IPS-NIHi7 (cell line): Measurements from ENCODE around the gene COMP.
A peak's percentile ranks its signal among the peaks of the same experiment; 100 is the strongest.

ENCODE experiments used
- DNase-seq: peaks from one replicate; pipeline ENCODE4 v3.0.0; 2012; ENCODE audit warnings: mixed read lengths; ENCODE audit errors: extremely low spot score

Gene COMP

DNA sequence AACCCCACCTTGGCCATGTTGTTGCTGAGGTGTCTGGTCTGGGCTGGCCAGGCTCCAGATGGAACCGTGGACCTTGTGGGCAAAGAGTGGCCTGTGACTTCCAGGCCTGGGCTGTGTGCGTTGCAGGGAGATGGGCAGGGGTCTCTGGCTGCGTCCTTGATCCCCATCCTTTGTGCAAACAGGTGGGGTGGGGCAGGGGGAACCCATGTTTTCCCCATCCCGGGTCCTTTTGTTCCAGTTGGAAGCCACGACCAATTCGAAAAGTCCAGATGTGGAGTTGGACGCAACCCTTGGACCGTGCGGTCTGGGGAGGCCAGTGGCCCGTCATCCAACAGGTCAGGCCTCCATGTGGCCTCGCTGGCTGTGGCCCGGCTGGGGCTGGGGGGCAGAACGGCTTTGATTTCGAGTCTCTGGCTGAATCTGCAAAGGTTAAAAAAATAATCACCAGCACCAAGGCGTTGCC lies 13.1 kb upstream of the COMP start:
- no peak for DNase-seq

DNA sequence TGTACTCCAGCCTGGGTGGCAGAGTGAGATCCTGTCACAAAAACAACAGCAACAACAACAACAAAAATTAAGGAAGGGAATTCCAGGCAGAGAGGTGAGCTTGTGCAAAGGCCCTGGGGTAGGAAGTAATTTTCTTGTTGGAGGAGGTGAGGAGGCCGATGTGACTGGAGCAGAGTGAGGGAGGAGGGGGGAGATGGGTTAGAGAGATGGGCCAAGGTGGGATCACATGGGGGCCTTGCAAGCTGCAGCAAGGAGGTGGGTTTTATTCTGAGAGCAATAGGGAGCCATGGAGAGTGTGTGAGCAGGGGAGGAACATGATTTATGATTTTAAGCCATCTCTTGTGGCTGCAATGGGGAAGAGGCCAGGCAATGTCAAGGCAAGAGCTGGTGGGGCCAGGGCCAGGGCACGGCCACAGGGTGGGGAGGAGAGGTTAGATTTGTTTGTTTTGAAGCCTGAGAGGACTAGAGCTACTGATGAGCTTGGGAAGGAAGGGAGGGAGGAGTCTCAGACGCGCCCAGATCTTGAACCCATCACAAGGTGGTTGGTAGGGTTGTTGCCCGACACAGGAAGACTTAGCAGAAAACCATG lies 12.5 kb upstream of the COMP start:
- no peak for DNase-seq

DNA sequence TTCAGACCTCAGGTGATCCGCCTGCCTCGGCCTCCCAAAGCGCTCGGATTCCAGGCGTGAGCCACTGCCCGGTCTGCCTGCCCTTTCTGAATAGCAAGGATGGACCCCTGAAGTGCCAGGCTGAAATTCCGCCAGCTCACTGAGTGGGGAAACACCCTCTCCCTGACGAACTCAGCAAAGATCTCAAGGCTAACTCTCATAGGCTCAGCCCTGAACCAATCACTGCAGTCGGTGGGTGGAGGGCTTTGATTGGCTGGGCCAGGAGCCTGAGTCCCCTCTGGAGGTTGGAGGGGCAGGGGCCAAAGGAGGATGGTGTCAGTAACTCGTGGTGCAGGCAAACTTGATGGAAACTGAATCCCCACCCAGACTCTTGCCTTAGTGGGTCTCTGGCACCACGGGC lies 11.2 kb upstream of the COMP start:
- peak; percentile 80 for DNase-seq

DNA sequence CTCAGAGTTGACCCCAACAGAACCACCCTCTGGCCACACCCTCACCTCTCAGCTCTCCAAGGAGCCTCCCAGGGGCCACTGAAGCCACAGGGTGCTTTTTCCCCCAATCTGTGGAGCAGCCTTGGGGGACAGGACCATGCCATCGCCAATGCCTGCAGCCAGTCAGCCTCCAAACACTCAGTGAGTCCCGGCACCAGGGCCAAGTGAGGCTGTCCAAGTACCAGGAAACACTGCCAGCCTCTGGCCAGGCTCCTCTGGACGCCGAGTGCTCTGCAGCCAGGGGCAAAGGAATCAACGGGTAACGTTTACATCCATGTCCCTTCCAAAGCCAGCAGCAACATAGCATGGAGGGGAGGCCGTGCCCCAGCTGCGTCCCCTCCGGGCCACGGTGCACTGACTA lies 9.5 kb upstream of the COMP start:
- DNase-seq = no peak

DNA sequence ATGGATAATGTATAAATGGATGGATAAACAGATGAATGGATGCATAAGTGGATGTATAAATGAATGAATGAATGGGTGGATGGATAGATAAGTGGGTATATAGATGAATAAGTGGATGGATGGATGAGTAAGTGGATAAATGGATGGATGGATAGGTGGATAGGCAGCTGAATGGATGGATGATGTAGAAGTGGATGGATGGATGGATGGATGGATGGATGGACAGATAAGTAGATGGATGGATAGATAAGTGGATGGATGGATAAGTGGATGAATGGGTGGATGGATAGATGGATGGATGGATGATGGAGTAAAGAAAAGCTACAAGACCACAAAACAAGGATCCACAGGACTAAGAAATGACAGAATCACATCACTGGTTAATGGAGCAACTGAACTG lies 9.0 kb upstream of the COMP start:
- no peak for DNase-seq

DNA sequence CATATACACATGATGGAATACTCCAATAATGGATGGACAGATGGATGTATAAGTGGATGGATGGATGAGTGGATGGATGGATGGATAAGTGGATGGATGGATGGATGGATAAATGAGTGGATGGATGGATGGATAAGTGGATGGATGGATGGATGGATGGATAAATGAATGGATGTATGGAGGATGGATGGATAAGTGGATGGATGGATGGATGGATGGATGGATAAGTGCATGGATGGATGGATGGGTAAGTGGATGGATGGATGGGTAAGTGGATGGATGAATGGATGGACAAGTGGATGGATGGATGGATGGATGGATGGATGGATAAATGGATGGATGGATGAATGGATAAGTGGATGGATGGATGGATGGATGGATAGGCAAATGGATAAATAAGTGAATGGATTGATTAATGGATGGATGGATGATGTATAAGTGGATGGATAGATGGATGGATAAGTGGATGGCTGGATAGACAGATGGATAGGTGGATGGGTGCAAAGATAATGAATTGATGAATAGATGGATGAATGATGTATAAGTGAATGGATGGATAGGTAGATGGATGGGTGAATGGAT lies 8.4 kb upstream of the COMP start:
- DNase-seq = no peak

DNA sequence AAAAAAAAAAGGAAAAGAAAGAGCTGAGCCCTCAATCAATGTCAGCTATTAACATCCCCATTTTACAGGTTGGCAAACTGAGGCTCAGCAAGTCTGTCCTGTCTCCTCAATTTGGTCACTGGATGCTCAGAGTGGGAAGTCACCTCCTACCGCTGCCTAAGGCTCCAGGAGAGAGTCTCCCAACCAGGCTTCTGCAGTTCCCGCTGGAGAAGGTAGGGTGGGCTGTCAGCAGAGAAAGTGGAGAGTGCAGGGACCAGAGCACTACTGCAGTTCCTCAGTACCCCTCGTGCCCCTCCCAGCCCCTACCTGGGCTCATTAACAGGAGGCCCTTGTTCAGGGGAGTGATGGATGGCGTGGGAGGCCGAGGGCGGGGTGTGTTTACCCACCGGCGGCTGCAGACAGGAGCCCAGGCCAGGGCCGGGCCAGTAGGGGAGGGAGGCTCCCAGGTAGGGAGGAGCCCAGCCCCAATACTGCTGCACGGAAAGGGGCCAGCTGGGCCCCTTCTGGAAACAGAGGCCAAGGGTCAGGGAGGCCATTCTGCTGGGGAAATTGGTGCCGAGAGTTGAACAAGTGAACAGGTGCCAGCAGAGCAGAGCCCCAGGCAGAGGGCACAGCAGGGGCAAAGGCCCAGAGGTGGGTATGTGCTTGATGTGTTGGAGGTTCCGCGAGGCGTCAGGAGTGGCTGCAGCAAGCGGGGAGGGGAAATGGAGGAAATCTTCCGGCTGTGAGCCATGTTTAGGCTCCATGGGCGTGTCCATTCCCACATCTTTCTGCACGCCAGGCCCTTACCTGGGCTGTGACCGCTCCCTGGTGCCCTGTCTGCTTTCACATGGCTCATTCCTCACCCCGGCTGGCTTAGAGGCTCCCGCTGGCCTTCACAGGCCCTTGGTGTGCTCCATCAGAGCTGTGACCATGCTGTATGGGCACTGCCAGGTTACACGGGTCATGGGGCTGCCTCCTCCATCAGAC lies 7.6 kb upstream of the COMP start:
- DNase-seq = peak; percentile 57

DNA sequence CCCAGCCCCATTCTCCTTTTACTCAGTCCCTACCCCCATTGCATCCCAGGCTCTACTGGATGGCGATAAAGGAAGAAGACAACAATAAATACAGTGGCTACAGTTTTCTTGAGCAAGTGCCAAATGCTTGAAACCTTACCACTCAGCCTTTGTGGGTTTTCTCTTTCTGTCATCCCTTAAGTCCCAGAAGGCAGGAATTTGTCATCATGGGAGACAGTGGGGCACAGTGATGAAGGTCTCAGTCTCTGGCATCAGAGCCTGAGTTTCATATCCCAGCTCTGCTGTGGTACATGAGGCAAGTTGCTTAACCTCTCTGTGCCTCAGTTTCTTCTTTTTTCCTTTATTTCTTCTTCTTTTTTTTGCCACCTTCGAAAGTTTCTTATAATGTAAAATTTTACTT lies 5.1 kb upstream of the COMP start:
- DNase-seq = no peak

DNA sequence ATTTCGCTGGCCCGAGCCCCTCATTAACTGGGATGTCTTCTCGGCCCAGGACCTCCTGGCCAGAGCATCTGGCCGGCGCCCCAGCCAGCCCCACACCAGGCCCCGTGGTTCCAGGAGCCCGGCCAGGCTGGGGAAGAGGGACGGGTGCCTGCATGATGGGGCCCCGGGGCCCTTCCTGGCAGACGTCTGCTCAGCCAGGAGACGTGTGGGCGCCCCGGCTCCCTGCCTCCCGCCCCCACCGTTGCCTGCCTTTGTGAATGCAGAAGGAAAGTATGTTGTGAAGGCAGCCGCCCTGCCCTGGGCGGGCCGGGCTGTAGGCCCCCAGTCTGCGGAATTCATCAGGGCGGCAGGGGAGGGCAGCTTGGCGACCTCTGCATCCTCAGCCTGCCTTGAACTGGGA lies 4.4 kb upstream of the COMP start:
- DNase-seq = peak; percentile 29

DNA sequence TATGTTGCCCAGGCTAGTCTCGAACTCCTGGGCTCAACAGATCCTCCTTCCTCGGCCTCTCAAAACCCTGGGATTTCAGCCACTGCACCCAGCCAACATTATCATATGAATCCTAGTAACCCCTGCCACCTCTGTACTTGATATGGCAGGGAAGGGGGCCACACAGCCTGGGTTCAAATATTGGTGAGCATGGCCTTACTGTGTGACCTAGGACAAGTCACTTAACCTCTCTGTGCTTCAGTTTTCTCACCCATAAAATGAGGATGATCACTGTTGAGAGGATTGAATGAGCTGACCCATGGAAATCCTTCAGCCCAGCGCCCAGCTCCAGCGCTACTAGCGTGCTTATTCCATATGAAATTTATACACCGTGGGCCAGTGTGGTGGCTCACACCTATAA lies 3.6 kb upstream of the COMP start:
- no peak for DNase-seq

DNA sequence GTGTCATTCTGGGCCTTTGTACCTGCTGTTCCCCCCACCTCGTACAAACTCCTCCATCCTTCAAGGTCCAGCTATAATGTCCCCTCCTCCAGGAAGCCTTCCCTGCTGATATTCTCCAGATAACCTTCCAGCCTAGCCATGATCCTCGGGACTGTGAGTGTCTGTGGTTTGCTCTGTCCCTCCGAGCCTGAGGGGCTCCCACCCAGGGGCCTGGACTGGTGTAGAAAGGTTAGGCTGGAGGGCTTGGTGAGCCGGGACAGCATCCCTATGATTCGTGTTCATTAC lies 2.9 kb upstream of the COMP start:
- DNase-seq = no peak

DNA sequence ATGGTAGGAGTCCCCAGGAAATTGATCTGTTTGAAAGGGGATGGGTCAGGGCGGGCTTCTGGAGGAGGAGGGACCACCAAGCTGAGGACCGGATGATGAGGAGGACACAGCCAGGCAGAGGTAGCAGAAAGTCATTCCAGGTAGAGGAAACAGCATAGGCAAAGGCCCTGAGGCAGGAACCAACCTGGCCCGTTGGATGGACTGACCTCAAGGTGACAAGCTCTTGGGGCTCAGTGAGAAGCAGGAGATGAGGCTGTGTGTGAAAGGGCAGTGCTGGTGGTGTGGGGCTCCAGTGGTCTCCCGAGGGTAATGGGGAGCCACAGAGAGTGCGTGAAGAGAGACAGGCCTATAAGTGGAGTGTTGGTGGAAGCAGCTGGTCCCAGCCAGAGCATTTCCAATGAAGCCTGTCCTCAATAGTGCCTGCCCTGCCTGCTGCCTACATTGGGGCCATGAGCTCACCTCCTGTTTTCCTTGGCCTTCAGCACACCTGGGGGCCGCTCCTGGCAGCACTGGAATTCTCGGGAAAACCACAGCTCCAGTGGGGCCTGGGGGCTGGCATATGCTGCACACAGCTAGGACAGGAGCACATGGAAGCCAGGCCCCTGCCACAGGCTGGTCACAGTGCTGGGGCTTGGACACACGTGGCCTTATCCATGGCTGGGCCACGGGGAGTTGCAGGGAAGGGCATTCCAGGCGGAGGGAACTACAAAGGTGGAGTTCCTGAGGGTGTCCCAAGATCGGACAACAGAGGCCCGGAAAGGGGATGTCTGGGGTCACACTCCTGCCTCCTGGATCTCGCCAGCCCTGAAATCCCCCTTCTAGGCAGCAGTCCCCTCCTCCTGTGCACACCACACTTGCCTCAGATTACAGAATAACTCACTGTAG lies 2.3 kb upstream of the COMP start:
- no peak for DNase-seq

DNA sequence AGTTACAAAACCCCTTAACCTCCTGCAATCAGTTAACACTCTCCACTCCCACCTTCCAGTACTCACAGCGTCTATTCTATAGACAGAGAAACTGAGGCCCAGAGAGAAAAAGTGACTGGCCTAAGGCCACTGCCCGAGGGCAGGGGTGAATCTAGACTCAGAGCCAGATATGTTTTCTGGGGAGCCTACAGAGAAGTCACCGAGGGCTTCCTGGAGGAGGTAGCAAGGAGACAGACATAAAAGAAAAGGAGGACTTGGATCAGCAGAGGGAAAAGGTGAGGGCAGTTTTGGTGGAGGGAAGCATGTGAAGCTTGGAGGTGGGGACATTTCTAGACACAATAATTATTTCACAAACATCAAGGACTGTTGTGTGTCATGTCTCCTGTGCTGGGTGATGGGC lies 1.6 kb upstream of the COMP start:
- no peak for DNase-seq

DNA sequence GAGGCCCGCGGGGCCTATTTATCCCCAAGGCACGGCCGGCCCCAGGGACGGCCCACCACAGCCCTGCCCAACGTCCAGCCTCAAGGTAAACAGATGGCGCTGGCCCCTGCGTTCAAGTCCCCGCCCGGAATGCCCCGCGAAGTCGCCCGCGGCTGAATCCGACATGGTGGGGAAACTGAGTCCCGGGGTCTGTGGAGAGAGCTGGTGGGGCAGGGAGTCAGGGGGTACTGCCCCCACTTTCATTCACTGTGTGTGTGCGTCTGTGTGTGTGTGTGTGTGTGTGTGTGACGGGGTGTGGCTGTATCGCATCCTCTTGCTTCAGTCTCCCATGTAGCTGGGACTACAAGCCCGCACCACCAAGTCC lies 192 bp upstream of the COMP start:
- DNase-seq = no peak

DNA sequence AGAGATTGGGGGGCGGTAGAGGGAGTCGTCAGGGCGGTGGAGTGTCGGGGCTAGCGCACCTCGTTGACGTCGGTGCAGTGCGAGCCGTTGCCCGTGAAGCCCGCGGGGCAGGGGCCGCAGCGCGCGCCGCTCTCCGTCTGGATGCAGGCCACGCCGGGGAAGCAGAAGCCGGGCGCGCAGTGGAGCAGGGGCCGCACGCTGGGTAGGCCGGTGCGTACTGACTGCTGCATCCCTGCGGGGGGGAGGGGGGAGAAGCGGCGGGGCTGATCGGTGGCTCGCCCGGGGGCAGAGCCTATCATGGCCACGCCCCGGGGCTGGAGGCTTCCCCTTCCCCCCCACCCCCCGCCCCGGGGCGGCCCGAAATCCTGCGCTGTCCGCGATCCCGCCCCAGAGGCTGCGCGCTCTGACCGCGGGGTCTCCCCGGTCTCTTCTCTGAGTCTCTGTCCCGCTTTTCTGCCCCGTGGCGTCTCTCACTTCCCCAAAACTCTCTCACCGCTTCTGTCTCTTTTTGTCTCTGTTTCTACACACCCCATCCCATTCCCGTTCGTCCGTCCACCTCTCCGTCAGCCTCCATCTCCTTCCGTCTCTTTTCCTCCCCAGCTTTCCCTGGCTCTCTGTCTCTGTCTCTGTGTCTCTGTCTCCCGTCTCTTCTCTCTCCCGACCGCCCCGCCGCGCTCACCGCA lies 1.1 kb downstream of the COMP start:
- peak; percentile 78 for DNase-seq

DNA sequence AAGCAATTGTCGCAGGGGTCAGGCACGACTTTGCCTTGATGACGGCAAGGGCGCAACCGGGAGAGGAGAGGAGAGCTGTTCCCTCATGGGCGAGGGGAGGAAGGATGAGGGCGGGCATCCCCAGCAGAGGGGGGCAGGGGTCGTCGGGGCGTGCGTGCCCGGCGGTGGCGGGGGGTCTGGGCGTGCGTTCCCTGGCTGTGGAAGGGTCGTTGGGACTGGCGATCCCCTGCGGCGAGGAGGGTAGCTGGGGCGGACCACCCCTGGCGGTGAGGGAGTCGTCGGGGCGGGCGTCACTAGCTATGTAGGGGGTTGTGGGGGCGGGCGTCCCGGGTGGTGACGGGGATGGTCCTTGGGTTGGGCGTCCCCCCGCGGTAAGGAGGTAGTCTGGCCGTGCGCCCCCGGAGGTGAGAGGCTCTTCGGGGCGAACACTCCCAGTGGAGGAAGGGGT lies 1.7 kb downstream of the COMP start:
- no peak for DNase-seq

DNA sequence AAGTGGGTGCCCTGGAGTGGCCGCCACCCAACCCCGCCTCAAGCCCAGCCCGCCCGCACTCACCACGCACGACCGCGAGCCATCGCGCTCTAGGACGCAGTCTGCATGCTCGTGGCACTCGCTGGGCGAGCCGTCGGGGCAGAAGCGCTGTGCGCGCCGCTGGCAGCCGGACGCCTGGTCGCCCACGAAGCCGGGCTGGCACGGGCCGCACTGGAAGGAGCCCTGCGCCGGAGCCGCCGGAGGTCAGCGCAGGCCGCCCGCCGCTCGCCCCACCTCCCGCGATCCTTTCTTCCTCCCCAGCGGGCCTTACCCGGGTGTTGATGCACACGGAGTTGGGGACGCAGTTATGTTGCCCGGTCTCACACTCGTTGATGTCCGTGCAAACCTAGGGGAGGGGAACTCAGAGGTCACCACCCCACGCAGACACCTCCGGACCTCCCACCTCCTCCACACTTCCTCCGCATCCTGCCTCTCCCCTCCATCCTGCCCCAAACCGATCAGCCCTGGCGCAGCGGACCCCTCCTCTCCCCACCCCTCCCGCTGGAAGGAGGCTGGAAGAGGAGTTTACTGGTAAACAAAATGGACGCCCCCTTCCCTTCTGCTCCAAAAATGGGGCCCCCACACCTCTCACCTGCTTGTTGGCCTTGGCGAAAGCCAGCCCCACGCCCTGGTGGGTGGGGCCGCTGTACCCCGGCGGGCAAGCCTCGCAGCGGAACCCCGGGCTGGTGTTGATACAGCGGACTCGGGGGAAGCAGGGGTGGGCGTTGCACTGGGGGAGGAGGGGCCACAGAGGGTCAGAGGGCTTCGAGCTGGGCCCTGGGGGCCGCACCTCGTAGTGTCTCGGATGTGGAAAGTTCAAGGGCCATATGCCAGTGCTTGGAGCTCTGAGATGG lies 2.3 kb downstream of the COMP start:
- DNase-seq = no peak

DNA sequence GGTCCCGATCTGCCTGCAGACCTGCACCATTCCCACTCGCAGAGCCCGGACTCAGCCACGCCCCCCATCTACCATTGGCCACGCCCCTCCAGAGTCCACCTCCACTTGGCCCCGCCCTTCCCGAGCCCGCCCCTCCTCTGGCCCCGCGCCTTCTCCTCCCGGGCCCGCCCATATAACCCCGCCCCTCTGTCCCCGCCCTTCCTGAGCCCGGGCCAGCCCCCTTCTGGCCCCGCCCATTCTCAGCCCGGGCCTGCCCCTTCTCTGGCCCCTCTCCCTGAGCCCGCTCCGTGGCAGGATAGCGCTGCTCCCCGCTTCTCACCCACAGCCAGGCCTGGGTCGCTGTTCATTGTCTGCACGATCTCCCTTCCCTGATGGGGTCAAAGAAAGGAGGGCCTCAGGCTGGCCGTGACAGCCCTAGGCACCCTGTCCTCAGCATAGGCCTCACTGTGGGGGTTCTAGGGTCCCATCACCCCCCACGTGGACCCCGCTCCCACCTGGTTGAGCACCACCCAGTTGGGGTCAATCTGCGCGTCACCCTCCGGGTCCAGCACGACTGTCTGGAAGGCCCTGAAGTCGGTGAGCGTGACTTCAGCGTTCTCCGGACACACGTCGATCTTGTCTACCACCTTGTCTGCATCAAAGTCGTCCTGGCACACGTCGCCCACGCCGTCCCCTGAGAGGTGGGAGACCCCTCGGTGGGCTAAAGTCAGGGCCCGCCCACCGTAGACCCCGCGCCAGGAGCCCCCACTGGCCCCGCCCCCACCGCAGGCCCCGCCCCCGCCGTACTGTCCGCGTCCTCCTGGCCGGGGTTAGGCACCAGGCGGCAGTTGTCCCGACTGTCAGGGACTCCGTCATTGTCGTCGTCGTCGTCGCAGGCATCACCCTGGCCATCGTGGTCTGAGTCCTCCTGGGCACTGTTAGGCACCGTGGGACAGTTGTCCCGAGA lies 5.7 kb downstream of the COMP start:
- DNase-seq = peak; percentile 100

DNA sequence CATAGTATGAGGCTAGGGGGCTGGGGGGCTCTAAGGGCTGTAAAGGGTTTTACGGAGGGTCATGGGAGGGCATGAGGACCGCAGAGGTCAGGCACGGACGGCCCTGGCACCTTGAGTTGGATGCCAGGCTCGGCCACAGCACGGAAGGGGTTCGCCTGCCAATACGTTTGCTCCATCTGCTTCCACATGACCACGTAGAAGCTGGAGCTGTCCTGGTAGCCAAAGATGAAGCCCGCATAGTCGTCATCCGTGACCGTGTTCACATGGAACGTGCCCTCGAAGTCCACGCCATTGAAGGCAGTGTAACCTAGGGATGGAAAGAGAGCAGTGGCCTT lies 6.4 kb downstream of the COMP start:
- DNase-seq = no peak
